ENCODE data around the gene SERTAD2.

Gene SERTAD2

GRCh38 chr2:64607381-64608304, 46.1 kb downstream of the SERTAD2 start:
- no peak for DNase-seq

- no peak for DNase-seq
Observed at GRCh38 chr2:64606479-64607363, 47.0 kb downstream of the SERTAD2 start.

DNA sequence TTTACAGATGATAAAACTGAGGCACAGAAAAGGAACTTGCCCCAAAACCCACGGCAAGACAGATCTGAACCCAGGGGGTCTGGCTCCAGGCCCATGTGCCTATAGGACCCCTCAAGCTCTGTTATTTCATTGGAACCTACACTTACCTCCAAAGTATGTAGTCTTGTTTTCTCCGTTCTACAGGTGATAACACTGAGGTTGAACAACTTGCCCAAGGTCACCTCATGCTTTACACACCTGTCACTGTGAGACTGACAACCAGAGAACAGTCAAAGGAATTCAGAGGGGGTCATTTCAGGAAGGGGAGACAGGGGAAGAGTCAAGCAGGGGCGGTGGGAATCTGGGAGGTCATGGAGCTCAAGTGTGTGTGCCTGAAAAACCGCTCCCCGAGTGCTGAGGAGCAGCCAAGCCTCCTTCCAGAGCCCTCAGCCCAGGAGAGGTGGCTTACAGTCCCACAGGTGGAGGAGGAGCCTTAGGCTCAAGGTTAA, 47.7 kb downstream of the SERTAD2 start:
- DNase-seq = no peak

GRCh38 chr2:64605026-64605471, 48.7 kb downstream of the SERTAD2 start:
- no peak for DNase-seq

- DNase-seq = no peak
Observed at GRCh38 chr2:64604155-64604554, 49.6 kb downstream of the SERTAD2 start.

DNA sequence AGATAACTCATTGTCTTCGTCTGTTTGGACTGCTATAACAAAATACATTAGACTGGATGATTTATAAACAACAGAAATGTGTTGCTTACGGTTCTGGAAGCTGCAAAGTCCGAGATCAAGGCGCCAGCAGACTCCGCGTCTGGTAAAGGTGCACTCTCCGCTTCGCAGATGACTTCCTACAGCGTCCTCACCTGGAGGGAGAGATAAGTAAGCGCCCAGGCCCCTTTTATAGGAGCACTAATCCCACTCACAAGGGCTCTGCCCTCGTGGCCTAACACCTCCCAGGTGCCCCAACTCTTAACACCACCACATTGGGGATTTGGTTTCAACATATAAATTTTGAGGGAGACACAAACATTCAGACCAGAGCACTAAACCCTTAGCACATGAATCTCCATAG, 51.3 kb downstream of the SERTAD2 start:
- DNase-seq = no peak

DNA sequence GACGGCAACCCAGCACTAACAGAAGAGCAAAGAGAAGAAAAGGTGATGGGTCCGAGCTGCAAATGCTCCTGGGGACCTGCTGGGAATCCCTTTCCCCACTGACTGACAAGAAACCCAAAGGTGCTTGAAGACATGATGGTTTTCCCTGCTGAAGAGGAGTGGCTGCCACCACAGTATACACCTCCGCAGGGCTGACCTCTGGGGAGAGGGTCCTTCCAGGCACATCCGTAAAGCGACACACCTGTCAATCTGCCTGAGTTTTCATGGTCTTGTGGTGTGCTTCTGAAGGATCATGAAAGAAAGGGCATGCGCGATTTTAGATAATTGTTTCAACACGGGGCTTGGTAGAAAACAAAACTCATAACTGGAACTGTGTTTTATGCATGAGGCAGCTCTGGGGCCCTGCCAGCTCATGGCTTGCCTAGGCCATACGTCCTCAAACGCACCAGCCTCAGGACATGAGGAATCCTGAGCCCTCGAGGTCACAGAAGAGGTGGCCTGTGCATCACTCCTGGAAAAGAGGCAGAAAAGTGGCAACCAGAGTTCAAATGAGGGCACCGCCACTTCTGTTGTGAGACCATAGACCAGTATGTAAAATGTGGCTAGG, 51.8 kb downstream of the SERTAD2 start:
- DNase-seq = no peak

GRCh38 chr2:64601034-64601754, 52.5 kb downstream of the SERTAD2 start:
- no peak for DNase-seq

DNA sequence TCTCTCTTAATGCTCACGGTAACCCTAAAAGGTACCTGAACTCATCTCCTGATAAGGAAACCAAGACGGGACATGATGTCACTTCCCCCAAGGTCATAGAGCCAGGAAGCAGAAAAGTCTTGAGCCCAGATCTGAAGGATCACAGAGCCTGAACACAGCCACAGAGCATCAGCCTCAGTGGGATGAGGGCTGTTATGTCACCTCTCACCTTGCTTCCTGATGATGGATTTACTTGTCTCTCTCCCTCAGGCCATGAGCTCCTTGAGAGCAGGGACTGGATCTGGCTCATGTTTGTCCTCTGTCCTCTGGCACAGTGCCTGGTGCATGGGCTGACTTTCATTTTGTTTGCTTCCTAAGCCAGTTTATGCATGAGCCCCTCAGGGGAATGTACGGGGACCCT, 54.2 kb downstream of the SERTAD2 start:
- DNase-seq = no peak

DNA sequence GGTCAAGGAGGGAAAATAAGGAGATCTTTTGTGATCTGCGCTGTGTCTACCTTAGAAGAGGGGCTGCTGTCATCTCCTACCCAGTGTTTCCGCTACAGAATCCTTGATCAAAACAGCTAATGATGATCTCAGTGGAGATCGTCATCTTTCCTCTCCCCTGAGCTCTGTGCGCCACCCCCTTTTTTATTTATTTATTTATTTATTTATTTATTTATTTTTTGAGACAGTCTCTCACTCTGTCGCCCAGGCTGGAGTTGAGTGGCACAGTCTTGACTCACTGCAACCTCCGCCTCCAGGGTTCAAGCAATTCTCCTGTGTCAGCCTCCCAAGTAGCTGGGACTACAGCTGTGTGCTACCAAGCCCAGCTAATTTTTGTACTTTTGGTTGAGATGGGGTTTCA, 55.5 kb downstream of the SERTAD2 start:
- no peak for DNase-seq

- no peak for DNase-seq
Observed at GRCh38 chr2:64595397-64596176, 58.1 kb downstream of the SERTAD2 start.

- DNase-seq = no peak
Observed at GRCh38 chr2:64594226-64594989, 59.3 kb downstream of the SERTAD2 start.

DNA sequence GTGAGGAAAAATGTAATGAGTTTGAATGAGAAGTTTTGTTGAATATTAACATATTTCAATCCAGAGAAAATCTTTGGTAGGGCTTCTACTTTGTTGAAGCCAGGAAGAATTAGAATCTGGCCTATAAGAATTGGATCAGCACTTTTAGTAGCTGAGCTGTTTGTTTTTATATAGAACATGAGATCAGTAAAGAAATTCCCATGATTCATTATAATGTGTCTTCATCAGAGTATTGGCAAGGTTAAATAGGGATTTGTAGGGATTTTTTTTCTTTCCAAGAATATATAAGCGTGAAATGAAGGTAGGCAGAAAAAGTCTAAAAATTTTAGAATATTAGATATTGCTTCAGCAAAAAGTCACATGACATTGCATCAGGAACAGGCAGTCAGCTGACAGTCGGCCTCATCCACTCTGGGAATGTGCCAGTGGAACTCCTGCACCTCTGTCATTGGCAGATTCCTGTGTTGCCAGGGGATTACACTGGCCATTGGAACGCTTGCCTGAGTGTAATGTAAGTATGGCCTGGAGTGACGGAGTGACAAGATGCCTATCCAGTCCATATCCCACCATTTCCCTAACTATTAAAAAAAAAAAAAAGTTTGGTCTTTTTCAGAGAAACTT, 60.6 kb downstream of the SERTAD2 start:
- DNase-seq = no peak

GRCh38 chr2:64591188-64591587, 62.5 kb downstream of the SERTAD2 start:
- no peak for DNase-seq

DNA sequence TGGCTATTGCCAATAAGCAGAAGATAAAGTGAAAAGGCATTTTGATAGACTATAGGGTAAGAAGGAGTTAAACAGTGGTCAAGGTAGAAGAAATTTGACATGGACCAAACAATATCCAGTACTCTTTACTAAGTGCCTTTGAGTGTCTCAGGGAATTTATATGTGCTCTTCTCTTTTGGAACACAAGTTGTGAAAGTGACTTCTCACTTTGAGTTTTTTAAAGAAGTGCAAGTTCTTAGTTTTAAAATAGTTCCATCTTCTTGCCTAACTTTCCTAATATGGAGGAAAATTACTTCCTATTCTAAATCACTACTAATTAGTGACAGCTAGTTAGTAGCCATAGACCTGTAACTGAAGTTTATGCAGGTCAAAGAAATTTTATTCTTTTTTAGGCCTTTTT, 66.2 kb downstream of the SERTAD2 start:
- no peak for DNase-seq

- DNase-seq = no peak
Observed at GRCh38 chr2:64586883-64587481, 66.7 kb downstream of the SERTAD2 start.

DNA sequence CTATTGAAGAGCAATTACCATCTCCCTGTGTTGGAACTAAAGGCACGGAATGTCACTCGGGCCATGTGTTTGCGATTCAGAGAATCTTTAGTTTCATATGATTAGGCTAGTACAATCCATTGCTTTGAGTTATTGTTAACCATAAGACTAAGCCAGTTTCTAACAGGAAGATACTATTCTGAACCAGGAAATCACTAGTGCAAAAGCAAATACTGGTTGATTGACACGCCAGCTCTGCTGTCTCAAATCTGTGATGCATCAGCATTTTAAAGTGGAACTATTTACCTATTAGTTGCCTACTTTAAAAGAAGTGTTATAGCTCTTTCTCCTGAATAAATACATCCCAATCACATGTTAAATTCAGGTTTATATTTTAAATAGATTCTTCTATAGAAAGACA, 67.7 kb downstream of the SERTAD2 start:
- no peak for DNase-seq

- DNase-seq = no peak
Observed at GRCh38 chr2:64582774-64583340, 70.9 kb downstream of the SERTAD2 start.

GRCh38 chr2:64581777-64582539, 71.8 kb downstream of the SERTAD2 start:
- no peak for DNase-seq

Data from NCI-H2107 (cell line).